Effector CD8-positive, alpha-beta T cell (primary cell): ENCODE data around the gene HSPA1L.

Experiments used
- DNase-seq: peaks from one replicate; lab custom pipeline; 2025; lab: John Stamatoyannopoulos, UW

The HSPA1L gene

DNA sequence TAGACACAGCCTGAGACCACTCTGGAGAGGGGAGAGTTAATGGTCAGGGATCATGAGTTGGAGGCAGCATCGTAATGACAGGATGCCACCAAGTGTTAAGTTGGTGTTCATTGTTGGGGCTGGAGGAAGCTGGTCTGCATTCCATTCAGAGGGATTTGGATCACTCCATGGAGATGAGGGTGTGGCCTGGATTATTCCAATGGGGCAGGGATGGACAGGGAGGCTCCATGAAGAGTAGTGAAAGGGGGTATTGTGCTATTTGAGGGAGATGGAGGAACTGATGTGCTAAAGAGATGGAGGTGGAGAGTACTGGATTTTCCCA, 51.5 kb downstream of the HSPA1L start:
- no peak for DNase-seq

DNA sequence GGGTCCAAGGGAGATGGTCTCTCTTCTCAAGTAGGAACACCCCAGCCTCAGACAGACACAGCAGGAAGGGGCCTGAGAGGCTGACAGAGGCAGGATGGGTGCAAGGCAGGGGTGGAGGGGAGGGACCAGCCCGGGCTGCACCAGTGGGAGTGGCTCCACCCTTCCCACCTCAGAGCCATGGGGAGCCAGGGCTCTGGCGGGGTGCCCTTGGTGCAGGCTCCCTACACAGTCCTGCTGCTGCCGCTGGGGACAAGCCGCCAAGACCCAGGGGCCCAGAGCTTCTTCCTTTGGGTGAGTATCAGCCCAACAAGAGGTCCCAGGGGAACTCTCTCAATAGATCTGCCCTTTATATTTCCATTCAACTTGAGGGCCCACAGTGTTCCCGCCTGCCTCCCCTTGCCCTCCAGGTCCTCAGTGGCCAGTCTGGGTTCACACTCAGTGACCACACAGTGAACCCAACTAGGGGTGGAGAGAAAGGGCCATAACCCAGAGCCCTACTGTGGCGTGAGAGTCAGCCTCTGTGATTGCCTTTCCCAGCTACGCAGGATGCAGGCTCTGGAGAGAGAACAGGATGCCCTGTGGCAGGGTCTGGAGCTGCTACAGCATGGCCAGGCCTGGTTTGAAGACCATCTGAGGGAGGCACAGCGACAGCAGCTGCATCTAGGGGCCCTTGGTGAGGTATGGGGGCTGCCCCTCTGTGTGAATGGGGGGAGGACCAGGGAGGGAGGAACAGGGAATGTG, 52.0 kb downstream of the HSPA1L start:
- no peak for DNase-seq

DNA sequence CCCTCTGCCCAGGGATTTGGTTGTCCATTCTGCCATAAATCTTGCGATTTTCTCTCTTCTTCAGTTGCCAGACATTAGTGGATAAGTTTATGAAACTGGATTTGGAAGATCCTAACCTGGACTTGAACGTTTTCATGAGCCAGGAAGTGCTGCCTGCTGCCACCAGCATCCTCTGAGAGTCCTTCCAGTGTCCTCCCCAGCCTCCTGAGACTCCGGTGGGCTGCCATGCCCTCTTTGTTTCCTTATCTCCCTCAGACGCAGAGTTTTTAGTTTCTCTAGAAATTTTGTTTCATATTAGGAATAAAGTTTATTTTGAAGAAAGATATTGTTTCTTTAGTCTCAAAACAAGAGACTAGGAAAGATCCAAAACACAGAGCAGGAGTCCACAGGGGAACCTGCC, 52.7 kb downstream of the HSPA1L start, which contains the start of gene SAPCD1:
TSS of gene SAPCD1 (plus strand) at position 301 of the 400 bp plus-strand sequence. CDS start 399 bp downstream, outside the sequence.
- DNase-seq, result no peak

DNA sequence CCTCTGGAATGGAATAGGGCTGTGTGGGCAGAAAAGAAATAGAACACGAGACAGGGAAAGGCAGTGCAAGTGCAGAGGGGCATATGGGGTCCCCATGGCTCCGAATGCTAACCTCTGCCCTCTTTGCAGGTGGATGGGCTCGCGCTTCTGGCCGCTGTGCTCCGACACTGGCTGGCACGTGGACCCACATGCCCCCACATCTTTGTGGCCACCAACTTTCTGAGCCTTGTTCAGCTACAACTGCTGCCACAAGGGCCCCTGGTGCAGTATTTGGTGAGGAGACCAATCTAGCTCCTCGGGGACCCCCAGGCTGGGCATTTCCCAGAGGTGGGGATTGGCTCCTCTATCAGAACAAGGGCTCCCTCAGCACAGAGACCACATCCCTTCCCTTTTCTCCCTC, 53.7 kb downstream of the HSPA1L start:
- DNase-seq, result no peak

DNA sequence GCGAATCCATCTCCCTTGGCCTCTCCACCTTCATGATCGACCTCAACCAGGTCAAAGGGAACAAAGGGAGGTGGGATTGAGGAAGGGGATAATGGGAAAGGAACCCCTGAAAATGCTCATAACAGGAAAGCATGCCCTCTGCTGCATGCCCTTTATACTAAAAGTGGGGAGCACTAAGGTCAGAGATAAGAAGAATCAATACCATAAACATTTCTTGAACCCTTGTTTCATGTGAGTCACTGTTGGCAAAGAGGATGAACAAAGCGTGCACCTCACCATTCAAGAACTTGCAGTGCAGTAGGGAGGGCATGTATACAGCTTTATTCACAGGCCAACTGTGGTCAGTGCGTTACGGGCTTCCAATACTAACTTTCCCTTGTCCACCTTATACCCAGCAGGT, 54.3 kb downstream of the HSPA1L start:
- DNase-seq, result no peak
